Neural cell (in vitro differentiated cells): ENCODE data around the gene USP25.

ENCODE experiments used
- CTCF ChIP-seq: fragments of 450-650 bp; IDR thresholded peaks from 2 replicates; pipeline ENCODE4 v1.5.1; 2014; ENCODE audit warnings: antibody characterized with exemption, mild to moderate bottlenecking, moderate library complexity; ENCODE audit not compliant: poor library complexity, severe bottlenecking
- EP300 ChIP-seq: fragments of 450-650 bp; conservative IDR thresholded peaks from 2 replicates; pipeline ENCODE4 v1.6.1; 2014; ENCODE audit warnings: antibody characterized with exemption, mild to moderate bottlenecking, moderate library complexity; ENCODE audit not compliant: poor library complexity, severe bottlenecking
- RAD21 ChIP-seq: fragments of 450-650 bp; conservative IDR thresholded peaks from 2 replicates; pipeline ENCODE4 v1.6.1; 2014; ENCODE audit warnings: antibody characterized with exemption, mild to moderate bottlenecking, moderate library complexity
- TAF1 ChIP-seq: IDR thresholded peaks from 2 replicates; pipeline ENCODE4 v1.6.1; 2012; ENCODE audit warnings: low read depth

- TF ChIP-seq TAF1 (no peak), CTCF (no peak), RAD21 (no peak), EP300 (no peak)
These were observed 199.8 kb downstream of the USP25 start for GRCh38 chr21:15929536-15929935.
